Activated CD4-positive, alpha-beta T cell treated with anti-CD3 and anti-CD28 coated beads, Interleukin-2, amount 10 ng/mL, durations not matched to agents 7 days and 5 days (primary cell): ENCODE measurements around the gene KLF4. TPM values are rescaled to one million over a fixed set of nuclear protein-coding genes. Genes with fewer than 3 reads are reported as not detected.

Experiments used
- CTCF ChIA-PET: fragments of 350-600 bp; sonication (Branson Sonifier 250); formaldehyde crosslinking; loops from one replicate; lab custom pipeline; 2021; ENCODE audit warnings: antibody characterized with exemption; lab: Charles Lee
- POLR2A ChIA-PET: fragments of 350-600 bp; sonication (Branson Sonifier 250); formaldehyde crosslinking; loops from one replicate; lab custom pipeline; 2021; ENCODE audit warnings: antibody characterized with exemption; lab: Charles Lee
- DNase-seq: peaks from one replicate; pipeline ENCODE4 v3.0.0-alpha.2; 2020
- H3K27ac Mint-ChIP-seq: one replicate; pipeline ENCODE4 v1.8.0; 2021; ENCODE audit warnings: mild to moderate bottlenecking, moderate library complexity, mixed read lengths
- H3K27me3 Mint-ChIP-seq: one replicate; pipeline ENCODE4 v1.8.0; 2021; ENCODE audit warnings: mixed read lengths
- H3K36me3 Mint-ChIP-seq: one replicate; pipeline ENCODE4 v1.8.0; 2021; ENCODE audit warnings: low read depth, mixed read lengths
- H3K4me1 Mint-ChIP-seq: one replicate; pipeline ENCODE4 v1.8.0; 2021; ENCODE audit warnings: mixed read lengths
- H3K4me3 Mint-ChIP-seq: one replicate; pipeline ENCODE4 v1.8.0; 2021; ENCODE audit warnings: mild to moderate bottlenecking, moderate library complexity, mixed read lengths
- H3K9me3 Mint-ChIP-seq: one replicate; pipeline ENCODE4 v1.8.0; 2021; ENCODE audit warnings: mixed read lengths
- total RNA-seq, 2 experiments: library from RNA; stranded (reverse); gene quantifications; one replicate each; pipeline ENCODE4 v1.2.3, GENCODE V29; 2021

Gene KLF4
- total RNA-seq, 2 experiments from 2014 or later, result 0.25 to 0.42 TPM

DNA sequence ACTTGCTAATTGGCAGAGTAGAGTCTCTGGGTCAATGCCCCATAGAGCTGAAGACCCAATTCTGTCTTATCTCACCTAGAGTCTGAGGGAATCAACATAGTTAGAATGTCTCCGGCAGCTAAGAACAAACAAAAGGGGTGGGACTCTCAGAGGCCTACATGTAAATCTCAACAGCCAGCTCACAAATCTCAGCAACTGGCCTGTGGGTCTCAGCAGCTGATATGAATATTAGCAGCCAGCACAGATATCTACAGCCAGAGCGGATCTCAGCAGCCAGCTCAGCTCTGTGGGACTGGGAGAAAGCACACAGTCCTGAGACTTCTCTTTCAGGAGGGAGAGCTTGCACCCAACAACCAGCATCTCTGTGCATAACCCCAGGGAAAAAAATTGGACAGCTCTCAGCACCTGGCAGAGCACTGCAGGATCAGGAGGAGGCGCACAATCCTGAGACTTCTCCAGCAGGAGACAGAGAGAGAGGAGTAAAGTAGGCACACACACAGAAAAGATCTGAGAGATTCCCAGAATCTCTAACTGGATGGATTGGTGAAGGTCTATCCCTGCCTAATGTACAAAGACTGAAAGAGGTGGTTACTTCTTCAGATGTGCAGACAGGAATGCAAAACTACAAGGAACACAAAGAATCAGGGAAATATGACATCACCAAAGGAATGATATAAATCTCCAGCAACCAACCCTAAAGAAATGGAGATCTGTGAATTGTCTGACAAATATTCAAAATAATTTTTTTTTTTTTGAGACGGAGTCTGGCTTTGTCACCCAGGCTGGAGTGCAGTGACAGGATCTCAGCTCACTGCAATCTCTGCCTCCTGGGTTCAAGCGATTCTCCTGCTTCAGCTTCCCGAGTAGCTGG is 29.2 kb downstream of the KLF4 start:
- Mint-ChIP-seq H3K9me3 (no peaks in the 10 kb centered on the region), H3K36me3 (no peaks in the 10 kb centered on the region), H3K4me1 (no peaks in the 10 kb centered on the region), H3K4me3 (no peak overlapping the region), H3K27ac (no peak overlapping the region), H3K27me3 (peaks cover 20% of the 10 kb centered on the region)
- ChIA-PET POLR2A (no interaction called here), CTCF (interaction anchor here (1.3 kb wide), 1 partner anchor 13 kb away, joined by 3 read pairs; no protein-coding TSS in a partner anchor)
- no peak for DNase-seq

DNA sequence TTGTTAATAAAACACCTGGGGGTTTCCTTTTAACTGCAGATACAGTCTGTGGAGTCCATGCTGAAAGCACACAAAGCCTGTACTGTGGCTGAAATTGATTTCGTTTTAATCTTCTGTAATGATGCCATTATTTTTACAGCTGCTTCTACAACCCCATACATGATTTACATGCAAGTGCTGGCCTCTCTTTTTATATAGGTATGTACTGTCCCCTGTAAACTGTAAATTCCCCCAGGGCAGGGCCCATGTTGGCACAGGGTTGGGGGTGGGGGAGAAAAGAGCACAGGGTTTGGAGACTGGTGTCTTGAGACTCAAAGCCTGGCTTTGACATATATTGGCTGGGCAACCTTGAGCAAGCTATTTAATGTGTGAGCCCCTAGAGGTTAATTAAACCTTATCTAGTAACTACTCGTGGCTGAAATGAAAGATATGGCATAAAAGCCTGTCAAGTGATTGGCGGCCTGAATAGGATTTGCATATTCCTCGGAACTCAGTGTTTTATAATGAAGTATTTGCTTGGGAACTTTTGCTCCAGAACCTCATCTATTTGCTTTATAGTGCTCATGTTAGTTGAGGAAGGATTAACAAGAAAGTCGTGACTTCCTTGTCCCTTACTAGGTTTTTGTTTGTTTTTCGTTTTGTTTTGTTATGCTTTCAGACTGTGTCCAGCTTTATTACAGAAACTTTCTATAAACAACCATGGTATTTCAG is 34.0 kb downstream of the KLF4 start:
- H3K27ac Mint-ChIP-seq, result no peak overlapping the region
- H3K9me3 Mint-ChIP-seq, result no peaks in the 10 kb centered on the region
- ChIA-PET CTCF (no interaction called here), POLR2A (no interaction called here)
- DNase-seq, result no peak
- H3K4me3 Mint-ChIP-seq, result no peak overlapping the region
- no peaks in the 10 kb centered on the region for H3K4me1 Mint-ChIP-seq
- peaks cover 2% of the 10 kb centered on the region for H3K27me3 Mint-ChIP-seq
- H3K36me3 Mint-ChIP-seq, result no peaks in the 10 kb centered on the region

DNA sequence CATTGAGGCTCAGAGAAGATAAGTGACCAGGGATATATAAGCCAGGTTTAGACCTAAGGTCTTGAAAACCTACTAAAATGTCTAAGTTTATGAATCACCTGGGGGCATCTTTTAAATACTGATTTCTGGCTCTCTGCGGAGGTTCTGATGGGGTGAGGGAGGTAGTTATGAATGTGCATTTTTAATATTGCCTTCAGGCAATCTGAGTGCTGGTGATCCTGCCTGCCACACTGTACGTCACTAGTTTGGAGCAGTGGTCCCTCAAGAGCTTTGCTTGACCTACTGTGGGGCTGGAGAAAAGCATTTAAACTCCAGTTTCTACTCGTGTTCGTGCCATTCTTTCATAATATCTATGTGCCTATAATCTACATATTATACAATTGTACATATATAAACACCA is 36.1 kb downstream of the KLF4 start:
- peaks cover 2% of the 10 kb centered on the region for H3K27me3 Mint-ChIP-seq
- CTCF ChIA-PET, result no interaction called here

DNA sequence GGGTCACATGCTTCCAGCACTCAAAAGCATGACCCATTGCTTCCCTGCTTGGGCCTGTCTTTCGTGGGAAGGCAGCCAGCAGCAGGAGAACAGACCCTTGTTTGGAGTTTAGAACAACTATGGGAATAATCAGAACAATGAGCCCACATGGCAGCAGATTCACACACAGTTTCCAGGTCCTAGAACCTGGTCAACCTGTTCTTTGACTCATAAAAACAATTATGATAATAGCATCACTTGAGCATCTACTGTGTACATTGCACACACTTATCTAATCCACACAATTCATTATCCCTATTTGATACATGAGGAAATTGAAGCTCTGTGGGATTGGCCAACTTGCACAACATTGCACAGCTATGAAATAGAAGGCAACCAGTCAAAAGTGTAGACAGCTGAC is 41.7 kb downstream of the KLF4 start:
- ChIA-PET CTCF (interaction anchor here (0.6 kb wide), 1 partner anchor 492 kb away, joined by 3 read pairs; no protein-coding TSS in a partner anchor), POLR2A (no interaction called here)
- Mint-ChIP-seq H3K27ac (no peak overlapping the region), H3K27me3 (peaks cover 2% of the 10 kb centered on the region), H3K4me3 (no peak overlapping the region), H3K36me3 (no peaks in the 10 kb centered on the region), H3K9me3 (no peaks in the 10 kb centered on the region), H3K4me1 (no peaks in the 10 kb centered on the region)
- DNase-seq, result no peak

More for the DNA sequence above, 36.1 kb downstream of the KLF4 start:
- no peaks in the 10 kb centered on the region for H3K4me1 Mint-ChIP-seq
- DNase-seq, result no peak
- H3K9me3 Mint-ChIP-seq, result no peaks in the 10 kb centered on the region
- H3K4me3 Mint-ChIP-seq, result no peak overlapping the region
- POLR2A ChIA-PET, result no interaction called here
- H3K36me3 Mint-ChIP-seq, result no peaks in the 10 kb centered on the region
- H3K27ac Mint-ChIP-seq, result no peak overlapping the region

DNA sequence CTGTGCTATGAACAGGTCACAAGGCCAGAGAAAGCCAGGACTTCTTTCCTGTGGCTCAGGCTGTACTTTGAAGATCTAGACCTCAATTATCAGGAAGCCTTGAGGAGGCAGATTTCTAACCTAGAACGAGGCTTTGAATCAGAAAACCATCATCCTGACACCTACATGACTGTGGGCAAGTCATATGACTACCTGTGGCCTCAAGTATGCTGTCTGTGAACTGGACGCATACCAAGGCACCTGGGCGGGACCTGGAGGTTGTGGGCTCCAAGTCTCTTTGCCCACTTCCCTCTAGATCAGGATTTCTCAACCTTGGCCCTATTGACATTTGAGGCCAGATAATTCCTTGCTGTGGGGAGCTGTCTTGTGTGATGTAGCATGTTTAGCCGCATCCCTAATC is 42.5 kb downstream of the KLF4 start:
- ChIA-PET POLR2A (no interaction called here), CTCF (no interaction called here)
- no peaks in the 10 kb centered on the region for H3K4me1 Mint-ChIP-seq
- no peak overlapping the region for H3K4me3 Mint-ChIP-seq
- no peaks in the 10 kb centered on the region for H3K9me3 Mint-ChIP-seq
- no peaks in the 10 kb centered on the region for H3K36me3 Mint-ChIP-seq
- DNase-seq, result no peak
- H3K27me3 Mint-ChIP-seq, result peaks cover 2% of the 10 kb centered on the region
- H3K27ac Mint-ChIP-seq, result no peak overlapping the region

DNA sequence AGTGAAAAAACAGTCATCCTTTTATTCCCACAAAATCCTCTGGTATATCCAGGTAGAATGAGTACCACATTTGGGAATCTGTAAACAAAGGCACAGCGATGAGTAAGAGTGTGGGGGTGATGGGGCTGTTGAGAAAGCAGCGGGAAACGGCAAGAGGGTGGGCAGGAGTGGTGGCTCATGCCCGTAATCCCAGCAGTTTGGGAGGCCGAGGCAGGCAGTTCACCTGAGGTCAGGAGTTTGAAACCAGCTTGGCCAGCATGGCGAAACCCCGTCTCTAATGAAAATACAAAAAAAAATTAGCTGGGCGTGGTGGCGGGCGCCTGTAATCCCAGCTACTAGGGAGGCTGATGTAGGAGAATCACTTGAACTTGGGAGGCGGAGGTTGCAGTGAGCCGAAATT is 43.1 kb downstream of the KLF4 start:
- Mint-ChIP-seq H3K36me3 (no peaks in the 10 kb centered on the region), H3K9me3 (no peaks in the 10 kb centered on the region), H3K27ac (no peak overlapping the region), H3K27me3 (no peaks in the 10 kb centered on the region), H3K4me1 (no peaks in the 10 kb centered on the region), H3K4me3 (no peak overlapping the region)
- DNase-seq, result no peak
- ChIA-PET POLR2A (no interaction called here), CTCF (no interaction called here)

DNA sequence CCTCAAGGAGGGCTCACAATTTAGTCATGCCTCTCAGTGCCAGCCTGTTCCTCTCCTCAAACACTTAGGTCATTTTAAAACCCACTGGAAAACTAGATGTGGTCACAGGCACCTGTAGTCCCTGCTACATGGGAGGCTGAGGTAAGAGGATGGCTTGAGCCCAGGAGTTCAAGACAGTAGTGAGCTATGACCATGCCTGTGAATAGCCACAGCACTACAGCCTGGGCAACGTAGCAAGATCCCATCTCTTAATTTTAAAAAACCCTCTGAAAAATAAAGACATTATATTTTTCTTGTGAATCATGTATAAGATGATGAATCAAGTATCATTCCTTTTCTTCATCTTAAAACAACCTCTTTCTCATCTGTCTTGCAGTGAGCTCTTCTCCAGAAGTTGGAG is 45.8 kb downstream of the KLF4 start:
- no peaks in the 10 kb centered on the region for H3K27me3 Mint-ChIP-seq
- ChIA-PET CTCF (no interaction called here), POLR2A (no interaction called here)
- no peak for DNase-seq
- no peak overlapping the region for H3K4me3 Mint-ChIP-seq
- no peak overlapping the region for H3K27ac Mint-ChIP-seq
- no peaks in the 10 kb centered on the region for H3K9me3 Mint-ChIP-seq
- no peaks in the 10 kb centered on the region for H3K36me3 Mint-ChIP-seq
- H3K4me1 Mint-ChIP-seq, result no peaks in the 10 kb centered on the region

DNA sequence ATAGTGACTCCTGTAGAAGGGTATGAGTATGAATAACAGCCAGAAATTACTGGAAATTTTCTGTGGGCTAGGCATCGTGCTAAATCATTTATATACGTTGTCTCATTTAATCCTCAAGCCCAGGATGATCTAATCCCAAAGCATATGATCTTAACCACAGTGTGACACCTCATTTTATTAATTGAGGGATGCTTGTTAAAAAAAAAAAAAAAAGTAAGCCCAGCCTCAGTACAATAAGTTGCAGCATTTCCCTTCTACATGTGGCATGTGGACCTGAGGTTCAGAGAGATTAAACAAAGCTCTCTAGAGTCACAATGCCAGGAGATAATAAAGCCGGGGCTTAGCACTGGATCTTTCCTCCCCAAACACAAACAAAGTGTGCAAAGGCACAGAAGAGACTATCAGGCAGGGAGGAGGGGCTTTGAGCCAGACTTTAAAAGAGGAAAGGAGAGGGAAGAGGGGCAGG is 49.5 kb downstream of the KLF4 start:
- CTCF ChIA-PET, result interaction anchor here (0.7 kb wide), 1 partner anchor 107 kb away, joined by 5 read pairs; no protein-coding TSS in a partner anchor
- Mint-ChIP-seq H3K27me3 (no peaks in the 10 kb centered on the region), H3K4me3 (no peak overlapping the region), H3K4me1 (no peaks in the 10 kb centered on the region), H3K27ac (no peak overlapping the region), H3K9me3 (no peaks in the 10 kb centered on the region), H3K36me3 (no peaks in the 10 kb centered on the region)
- POLR2A ChIA-PET, result no interaction called here
- no peak for DNase-seq

DNA sequence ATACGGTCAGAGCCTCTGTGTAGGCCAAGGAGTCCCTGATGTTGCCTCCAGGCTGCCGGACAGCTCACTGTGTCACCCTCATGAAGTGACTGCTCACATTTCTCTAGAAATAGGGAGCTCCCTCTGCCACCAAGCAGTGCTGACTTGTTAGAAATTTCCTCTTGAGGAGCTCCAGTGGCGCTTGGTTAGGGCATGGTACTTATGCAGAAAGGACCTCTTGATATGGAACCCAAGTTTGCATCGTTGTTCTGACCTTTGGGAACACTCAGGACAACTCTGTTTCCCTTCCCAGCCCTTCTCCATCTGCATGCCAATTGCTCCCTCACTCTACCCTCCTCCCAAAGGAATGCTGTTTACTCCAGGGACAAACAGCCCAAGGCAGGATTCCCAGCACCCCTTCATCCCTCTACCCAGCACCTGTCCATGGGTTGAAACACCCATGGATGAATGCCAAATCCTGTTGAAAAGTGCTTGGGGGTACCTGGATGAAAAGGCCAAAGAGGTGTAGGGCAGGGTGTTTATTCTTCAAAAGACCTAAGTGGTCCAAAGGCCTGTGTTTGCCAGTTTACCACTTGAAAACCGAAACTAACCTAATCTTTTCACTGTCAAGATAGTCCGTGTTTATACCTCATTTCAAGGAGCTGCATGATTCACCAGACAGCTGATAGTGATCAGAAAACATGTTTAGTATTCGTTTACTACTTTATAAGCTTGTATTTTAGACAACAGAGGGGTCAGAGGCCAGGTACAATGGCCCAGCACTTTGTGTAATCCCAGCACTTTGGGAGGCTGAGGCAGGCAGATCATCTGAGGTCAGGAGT is 51.1 kb downstream of the KLF4 start:
- Mint-ChIP-seq H3K4me1 (no peaks in the 10 kb centered on the region), H3K36me3 (no peaks in the 10 kb centered on the region), H3K27ac (no peak overlapping the region), H3K9me3 (no peaks in the 10 kb centered on the region), H3K4me3 (no peak overlapping the region), H3K27me3 (no peaks in the 10 kb centered on the region)
- POLR2A ChIA-PET, result no interaction called here
- CTCF ChIA-PET, result interaction anchor here (0.6 kb wide), 2 partner anchors 114 to 232 kb away, joined by 3 read pairs; no protein-coding TSS in a partner anchor
- DNase-seq, result no peak

DNA sequence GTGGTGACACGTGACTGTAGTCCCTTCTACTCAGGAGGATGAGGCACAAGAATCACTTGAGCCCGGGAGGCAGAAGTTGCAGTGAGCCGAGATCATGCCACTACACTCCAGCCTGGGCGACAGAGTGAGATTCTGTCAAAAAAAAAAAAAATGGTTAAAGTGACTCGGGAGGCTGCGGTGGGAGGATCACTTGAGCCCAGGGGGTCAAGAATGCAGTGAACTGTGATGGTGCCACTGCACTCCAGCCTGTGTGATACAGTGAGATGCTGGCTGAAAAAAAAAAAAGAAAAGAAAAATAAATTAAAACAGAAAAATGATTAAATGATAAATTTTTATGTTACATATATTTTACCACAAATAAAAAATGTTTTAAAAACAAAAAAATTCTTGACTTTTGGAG is 51.9 kb downstream of the KLF4 start:
- Mint-ChIP-seq H3K27me3 (no peaks in the 10 kb centered on the region), H3K4me3 (no peak overlapping the region), H3K9me3 (no peaks in the 10 kb centered on the region), H3K4me1 (no peaks in the 10 kb centered on the region), H3K36me3 (no peaks in the 10 kb centered on the region), H3K27ac (no peak overlapping the region)
- ChIA-PET POLR2A (no interaction called here), CTCF (no interaction called here)
- no peak for DNase-seq

DNA sequence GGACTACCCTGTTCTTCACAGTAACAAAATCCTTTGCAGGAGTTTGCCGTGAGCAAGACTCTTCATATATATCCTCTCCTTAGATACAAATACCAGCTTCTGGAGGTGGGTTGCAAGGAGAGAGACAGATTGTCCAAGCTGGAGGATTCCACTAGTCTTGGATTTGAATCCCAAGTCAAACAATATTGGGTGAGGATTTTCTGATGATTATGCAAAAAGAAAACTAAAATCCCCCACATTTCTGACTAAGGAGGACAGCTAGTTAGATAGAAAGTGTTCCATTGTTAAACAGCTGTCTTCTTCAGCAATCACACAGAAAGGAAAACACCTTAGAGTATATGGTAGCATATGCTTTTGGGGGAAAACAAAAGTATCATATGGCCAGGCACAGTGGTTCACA is 54.2 kb downstream of the KLF4 start:
- Mint-ChIP-seq H3K9me3 (no peaks in the 10 kb centered on the region), H3K4me1 (no peaks in the 10 kb centered on the region), H3K36me3 (no peaks in the 10 kb centered on the region), H3K27ac (no peak overlapping the region), H3K27me3 (no peaks in the 10 kb centered on the region), H3K4me3 (no peak overlapping the region)
- CTCF ChIA-PET, result no interaction called here
- no peak for DNase-seq
- POLR2A ChIA-PET, result no interaction called here
